Measurements from ENCODE around the gene CDH16.
A peak's percentile ranks its signal among the peaks of the same experiment; 100 is the strongest.

The CDH16 gene

GRCh38 chr16:66927918-66928649, 9.4 kb upstream of the CDH16 start:
- DNase-seq (ENCODE audit: low read depth in 2 of 2) = no peak

- DNase-seq (ENCODE audit: low read depth in 2 of 2) = no peak
Observed at GRCh38 chr16:66926961-66927436, 8.3 kb upstream of the CDH16 start.

- DNase-seq (ENCODE audit: low read depth in 2 of 2) = no peak
Observed at GRCh38 chr16:66926171-66926947, 7.7 kb upstream of the CDH16 start.

- no peak for DNase-seq (ENCODE audit: low read depth in 2 of 2)
Observed at GRCh38 chr16:66925322-66925840, 6.7 kb upstream of the CDH16 start, which contains the start of gene RRAD. RRAD (minus strand) TSS chr16:66925535; CDS start chr16:66925179, 356 bp downstream.

GRCh38 chr16:66924527-66925321, 6.0 kb upstream of the CDH16 start:
- peak in 1 of 2 donors; percentile 22 for DNase-seq (ENCODE audit: low read depth in 2 of 2)

- DNase-seq (ENCODE audit: low read depth in 2 of 2) = no peak
Observed at GRCh38 chr16:66923866-66924265, 5.2 kb upstream of the CDH16 start.

- no peak for DNase-seq (ENCODE audit: low read depth in 2 of 2)
Observed at GRCh38 chr16:66923247-66923731, 4.6 kb upstream of the CDH16 start.

GRCh38 chr16:66921729-66922450, 3.2 kb upstream of the CDH16 start:
- no peak for DNase-seq (ENCODE audit: low read depth in 2 of 2)

- no peak for DNase-seq (ENCODE audit: low read depth in 2 of 2)
Observed at GRCh38 chr16:66920924-66921680, 2.4 kb upstream of the CDH16 start.

GRCh38 chr16:66920299-66920590, 1.6 kb upstream of the CDH16 start:
- DNase-seq (ENCODE audit: low read depth in 2 of 2) = no peak

- no peak for DNase-seq (ENCODE audit: low read depth in 2 of 2)
Observed at GRCh38 chr16:66919569-66920298, 1.0 kb upstream of the CDH16 start.

GRCh38 chr16:66918355-66918754, 330 bp downstream of the CDH16 start:
- no peak for DNase-seq (ENCODE audit: low read depth in 2 of 2)

- no peak for DNase-seq (ENCODE audit: low read depth in 2 of 2)
Observed at GRCh38 chr16:66917741-66918140, 944 bp downstream of the CDH16 start.

GRCh38 chr16:66916518-66916917, 2.2 kb downstream of the CDH16 start:
- DNase-seq (ENCODE audit: low read depth in 2 of 2) = no peak

GRCh38 chr16:66915041-66915440, 3.6 kb downstream of the CDH16 start:
- no peak for DNase-seq (ENCODE audit: low read depth in 2 of 2)

- no peak for DNase-seq (ENCODE audit: low read depth in 2 of 2)
Observed at GRCh38 chr16:66914541-66914940, 4.1 kb downstream of the CDH16 start.

GRCh38 chr16:66913711-66914110, 5.0 kb downstream of the CDH16 start:
- no peak for DNase-seq (ENCODE audit: low read depth in 2 of 2)

GRCh38 chr16:66913081-66913480, 5.6 kb downstream of the CDH16 start:
- no peak for DNase-seq (ENCODE audit: low read depth in 2 of 2)

GRCh38 chr16:66911801-66912200, 6.9 kb downstream of the CDH16 start:
- DNase-seq (ENCODE audit: low read depth in 2 of 2) = no peak

GRCh38 chr16:66911112-66911511, 7.6 kb downstream of the CDH16 start:
- no peak for DNase-seq (ENCODE audit: low read depth in 2 of 2)

Measured in stimulated activated CD8-positive, alpha-beta memory T cell treated with anti-CD3 and anti-CD28 coated beads, Interleukin-15, amount 100 ng/mL, for 48 hours (primary cell).